H9 (cell line): ENCODE data around the gene NT5C3A. TPM values are rescaled to one million over a fixed set of nuclear protein-coding genes. Genes with fewer than 3 reads are reported as not detected.

Source experiments
- DNase-seq: peaks from one replicate; pipeline ENCODE4 v3.0.0-alpha.2; 2017
- H2AFZ ChIP-seq: one replicate; pipeline ENCODE4 v1.6.1; 2013; ENCODE audit warnings: mild to moderate bottlenecking, low read length, control low read depth, moderate library complexity
- H2AK5ac ChIP-seq: 2 replicates; pipeline ENCODE4 v1.6.1; 2013; ENCODE audit warnings: low read length, control low read depth, mixed read lengths; ENCODE audit not compliant: insufficient read length
- H2BK120ac ChIP-seq: one replicate; pipeline ENCODE4 v1.6.1; 2013; ENCODE audit warnings: low read depth, mild to moderate bottlenecking, low read length, control low read depth, inconsistent platforms; ENCODE audit not compliant: poor library complexity, severe bottlenecking
- H2BK12ac ChIP-seq: 2 replicates; pipeline ENCODE4 v1.6.1; 2013; ENCODE audit warnings: low read length, control low read depth, mixed read lengths, low read depth; ENCODE audit not compliant: insufficient read length
- H2BK15ac ChIP-seq: 2 replicates; pipeline ENCODE4 v1.6.1; 2013; ENCODE audit warnings: low read depth, low read length, control low read depth
- H2BK20ac ChIP-seq: one replicate; pipeline ENCODE4 v1.6.1; 2013; ENCODE audit warnings: low read depth, mild to moderate bottlenecking, low read length, control low read depth, inconsistent platforms; ENCODE audit not compliant: poor library complexity, severe bottlenecking
- H2BK5ac ChIP-seq: 2 replicates; pipeline ENCODE4 v1.6.1; 2013; ENCODE audit warnings: low read length, control low read depth, mixed read lengths; ENCODE audit not compliant: insufficient read length
- H3K14ac ChIP-seq: 2 replicates; pipeline ENCODE4 v1.6.1; 2013; ENCODE audit warnings: low read length, control low read depth; ENCODE audit not compliant: insufficient read depth
- H3K18ac ChIP-seq: 2 replicates; pipeline ENCODE4 v1.6.1; 2013; ENCODE audit warnings: low read depth, mild to moderate bottlenecking, mixed read lengths, low read length, control low read depth; ENCODE audit not compliant: insufficient read length
- H3K23ac ChIP-seq: 2 replicates; pipeline ENCODE4 v1.6.1; 2013; ENCODE audit warnings: low read length, control low read depth, mixed read lengths, low read depth; ENCODE audit not compliant: insufficient read length
- H3K23me2 ChIP-seq: 2 replicates; pipeline ENCODE4 v1.6.1; 2013; ENCODE audit warnings: low read depth, mild to moderate bottlenecking, mixed read lengths, low read length, control low read depth; ENCODE audit not compliant: insufficient read length, poor library complexity, severe bottlenecking
- H3K27ac ChIP-seq: 2 replicates; pipeline ENCODE4 v1.5.1; 2013; ENCODE audit warnings: low read length, control low read depth, mixed read lengths, low read depth; ENCODE audit not compliant: insufficient read length
- H3K27me3 ChIP-seq: 2 replicates; pipeline ENCODE4 v1.6.1; 2013; ENCODE audit warnings: low read length, control low read depth, inconsistent platforms; ENCODE audit not compliant: insufficient read depth
- H3K4ac ChIP-seq: 2 replicates; pipeline ENCODE4 v1.6.1; 2013; ENCODE audit warnings: low read depth, mild to moderate bottlenecking, control low read depth, inconsistent platforms, low read length, moderate library complexity
- H3K4me1 ChIP-seq: 2 replicates; pipeline ENCODE4 v1.6.1; 2013; ENCODE audit warnings: low read length, control low read depth, inconsistent platforms; ENCODE audit not compliant: insufficient read depth
- H3K4me2 ChIP-seq: 2 replicates; pipeline ENCODE4 v1.6.1; 2013; ENCODE audit warnings: low read length, control low read depth, mixed read lengths; ENCODE audit not compliant: insufficient read length, insufficient read depth
- H3K56ac ChIP-seq: 2 replicates; pipeline ENCODE4 v1.6.1; 2013; ENCODE audit warnings: low read depth, mild to moderate bottlenecking, mixed read lengths, low read length, control low read depth; ENCODE audit not compliant: insufficient read length
- H3K79me1 ChIP-seq: 2 replicates; pipeline ENCODE4 v1.6.1; 2013; ENCODE audit warnings: low read depth, mild to moderate bottlenecking, moderate library complexity, low read length, control low read depth, inconsistent platforms; ENCODE audit not compliant: insufficient read depth, poor library complexity, severe bottlenecking
- H3K79me2 ChIP-seq: 2 replicates; pipeline ENCODE4 v1.6.1; 2013; ENCODE audit warnings: low read length, control low read depth, inconsistent platforms; ENCODE audit not compliant: insufficient read depth
- H3K9ac ChIP-seq: 2 replicates; pipeline ENCODE4 v1.6.1; 2013; ENCODE audit warnings: low read length, control low read depth, mixed read lengths; ENCODE audit not compliant: insufficient read length; ENCODE audit errors: extremely low read depth
- H3K9me3 ChIP-seq: one replicate; pipeline ENCODE4 v1.6.1; 2013; ENCODE audit warnings: low read depth, low read length, inconsistent platforms; ENCODE audit not compliant: control insufficient read depth
- H3T11ph ChIP-seq: one replicate; pipeline ENCODE4 v1.6.1; 2013; ENCODE audit warnings: mild to moderate bottlenecking, low read length, control low read depth, inconsistent platforms
- H4K20me1 ChIP-seq: one replicate; pipeline ENCODE4 v1.6.1; 2013; ENCODE audit not compliant: control insufficient read depth, insufficient read length, insufficient read depth
- H4K5ac ChIP-seq: 2 replicates; pipeline ENCODE4 v1.6.1; 2013; ENCODE audit warnings: low read depth, mild to moderate bottlenecking, mixed read lengths, low read length, control low read depth; ENCODE audit not compliant: insufficient read length
- H4K8ac ChIP-seq: replicated peaks from 2 replicates; pipeline ENCODE4 v1.6.1; 2013; ENCODE audit warnings: low read length, control low read depth, mixed read lengths, low read depth; ENCODE audit not compliant: insufficient read length
- H4K91ac ChIP-seq: 2 replicates; pipeline ENCODE4 v1.6.1; 2013; ENCODE audit warnings: low read depth, mild to moderate bottlenecking, moderate library complexity, mixed read lengths, low read length, control low read depth; ENCODE audit not compliant: insufficient read length
- H3K27ac Mint-ChIP-seq, 3 experiments: 2 replicates in 2 of 3; 3 replicates in 1 of 3; pipeline ENCODE4 v1.8.0; 2020 to 2021; ENCODE audit warnings: mixed read lengths in 3 of 3, mild to moderate bottlenecking in 1 of 3, moderate library complexity in 1 of 3
- H3K27me3 Mint-ChIP-seq: 2 replicates; pipeline ENCODE4 v1.8.0; 2021; ENCODE audit warnings: low read depth, mild to moderate bottlenecking, moderate library complexity, mixed read lengths
- H3K36me3 Mint-ChIP-seq, 3 experiments: 2 replicates in 2 of 3; 3 replicates in 1 of 3; pipeline ENCODE4 v1.8.0; 2020 to 2021; ENCODE audit warnings: low read depth in 3 of 3, mixed read lengths in 3 of 3; ENCODE audit not compliant: insufficient read depth in 1 of 3
- H3K4me1 Mint-ChIP-seq, 2 experiments: 2 replicates each; pipeline ENCODE4 v1.8.0; 2020; ENCODE audit warnings: mixed read lengths in 2 of 2
- H3K4me3 Mint-ChIP-seq, 2 experiments: 2 replicates in 1 of 2; 3 replicates in 1 of 2; pipeline ENCODE4 v1.8.0; 2020 to 2021; ENCODE audit warnings: mild to moderate bottlenecking in 2 of 2, mixed read lengths in 2 of 2, moderate library complexity in 1 of 2
- H3K9me3 Mint-ChIP-seq, 2 experiments: 2 replicates in 1 of 2; 3 replicates in 1 of 2; pipeline ENCODE4 v1.8.0; 2020; ENCODE audit warnings: mild to moderate bottlenecking in 2 of 2, mixed read lengths in 2 of 2, moderate library complexity in 1 of 2
- CTCF ChIP-seq: fragments of 200-600 bp; sonication (generic); conservative IDR thresholded peaks from 3 replicates; pipeline ENCODE4 v1.8.0; 2021; ENCODE audit warnings: antibody characterized with exemption, mild to moderate bottlenecking
- WGBS: extraction: QIAGEN DNeasy Blood & Tissue Kit; methylation state at CpG from one replicate; pipeline ENCODE4 v1.1.7; 2013; ENCODE audit warnings: missing lambda C conversion rate, low lambda C conversion rate, mixed read lengths; ENCODE audit not compliant: insufficient read length; ENCODE audit errors: extremely low coverage; 5-methylcytosine and 5-hydroxymethylcytosine counted together
- total RNA-seq: library from RNA; stranded (reverse); gene quantifications from 2 replicates; pipeline ENCODE4 v1.2.1, GENCODE V29; 2021

NT5C3A gene
- total RNA-seq, 1 experiment from 2014 or later, result 22.1 TPM

GRCh38 chr7:33066771-33067170 lies 4.2 kb upstream of the NT5C3A start:
- Histone ChIP-seq H2BK15ac (no peak overlapping the region), H3T11ph (no peak overlapping the region), H3K4me1 (no peaks in the 10 kb centered on the region), H4K91ac (no peak overlapping the region), H3K27me3 (no peaks in the 10 kb centered on the region), H4K8ac (no peak overlapping the region), H2BK12ac (no peak overlapping the region), H3K9me3 (peaks cover 9% of the 10 kb centered on the region), H2BK5ac (no peak overlapping the region), H3K4ac (no peak overlapping the region), H2BK120ac (no peak overlapping the region), H3K23me2 (no peaks in the 10 kb centered on the region), H3K79me2 (no peaks in the 10 kb centered on the region), H3K79me1 (no peaks in the 10 kb centered on the region), H3K14ac (no peak overlapping the region), H4K20me1 (no peaks in the 10 kb centered on the region), H2AFZ (no peak overlapping the region), H3K23ac (no peak overlapping the region), H3K27ac (no peak overlapping the region), H3K56ac (no peak overlapping the region), H3K4me2 (no peak overlapping the region), H2AK5ac (no peak overlapping the region), H4K5ac (no peak overlapping the region), H2BK20ac (no peak overlapping the region), H3K9ac (no peak overlapping the region), H3K18ac (no peak overlapping the region)
- no peak for DNase-seq
- Mint-ChIP-seq H3K4me3 (no peak overlapping the region), H3K36me3 (peaks cover 10 to 36% (median 21%) of the 10 kb centered on the region in 3 experiments), H3K27me3 (peaks cover 3% of the 10 kb centered on the region), H3K9me3 (peaks cover 53 to 54% of the 10 kb centered on the region in 2 experiments), H3K27ac (no peak overlapping the region), H3K4me1 (peaks cover 0 to 9% of the 10 kb centered on the region in 2 experiments; a peak in 3 of 4 replicates)
- no peak for TF ChIP-seq CTCF
- WGBS, result no CpG with 5 or more reads among the region's 1 CpG
